Thyroid gland (tissue), 4 donors: ENCODE measurements around the gene IL4I1.

ENCODE experiments used
- POLR2A ChIP-seq, 2 donors: fragments of 450-650 bp; IDR thresholded peaks; one replicate each; pipeline ENCODE4 v1.6.1; 2017; ENCODE audit warnings: antibody characterized with exemption in 2 of 2, mild to moderate bottlenecking in 2 of 2, moderate library complexity in 1 of 2
- TF ChIP-seq, protein P1 (sequence below), 6 experiments: fragments of 200-600 bp in 3 of 6; fragments of 450-650 bp in 3 of 6; sonication (generic) in 3 of 6; IDR thresholded peaks; one replicate each; pipeline ENCODE4 v1.5.1; 2016 to 2019; ENCODE audit warnings: antibody characterized with exemption in 6 of 6, mild to moderate bottlenecking in 2 of 6, inconsistent platforms in 1 of 6, moderate library complexity in 1 of 6

DNA sequence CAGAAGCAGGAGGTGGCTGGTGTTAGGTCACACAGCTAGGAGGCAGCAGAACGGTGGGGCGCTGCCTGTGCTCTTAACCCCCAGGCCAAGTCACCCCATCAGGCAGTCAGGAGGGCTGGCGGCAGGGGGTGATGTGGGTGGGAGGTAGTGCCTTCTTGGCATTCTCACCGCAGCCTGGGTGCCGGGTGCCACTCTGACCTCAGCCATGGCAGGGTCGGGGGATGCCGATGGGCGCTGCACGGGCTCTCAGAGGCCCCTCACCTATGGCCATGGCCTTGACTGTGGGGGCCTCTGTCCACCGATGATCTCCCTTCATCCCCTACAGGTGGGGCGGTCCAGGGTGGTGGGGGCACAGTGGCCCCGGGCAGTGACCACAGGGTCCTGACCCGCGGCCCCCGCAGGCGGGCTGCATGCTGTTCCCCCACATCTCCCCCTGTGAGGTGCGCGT, 40.1 kb downstream of the IL4I1 start:
- TF ChIP-seq, protein P1, sequence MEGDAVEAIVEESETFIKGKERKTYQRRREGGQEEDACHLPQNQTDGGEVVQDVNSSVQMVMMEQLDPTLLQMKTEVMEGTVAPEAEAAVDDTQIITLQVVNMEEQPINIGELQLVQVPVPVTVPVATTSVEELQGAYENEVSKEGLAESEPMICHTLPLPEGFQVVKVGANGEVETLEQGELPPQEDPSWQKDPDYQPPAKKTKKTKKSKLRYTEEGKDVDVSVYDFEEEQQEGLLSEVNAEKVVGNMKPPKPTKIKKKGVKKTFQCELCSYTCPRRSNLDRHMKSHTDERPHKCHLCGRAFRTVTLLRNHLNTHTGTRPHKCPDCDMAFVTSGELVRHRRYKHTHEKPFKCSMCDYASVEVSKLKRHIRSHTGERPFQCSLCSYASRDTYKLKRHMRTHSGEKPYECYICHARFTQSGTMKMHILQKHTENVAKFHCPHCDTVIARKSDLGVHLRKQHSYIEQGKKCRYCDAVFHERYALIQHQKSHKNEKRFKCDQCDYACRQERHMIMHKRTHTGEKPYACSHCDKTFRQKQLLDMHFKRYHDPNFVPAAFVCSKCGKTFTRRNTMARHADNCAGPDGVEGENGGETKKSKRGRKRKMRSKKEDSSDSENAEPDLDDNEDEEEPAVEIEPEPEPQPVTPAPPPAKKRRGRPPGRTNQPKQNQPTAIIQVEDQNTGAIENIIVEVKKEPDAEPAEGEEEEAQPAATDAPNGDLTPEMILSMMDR (IDR thresholded peaks at IDR 0.05) = no peak
- no peak for TF ChIP-seq POLR2A (IDR thresholded peaks at IDR 0.05)
